ENCODE results near the gene TAF3. TPM values are rescaled to one million over a fixed set of nuclear protein-coding genes. Genes with fewer than 3 reads are reported as not detected.

Gene TAF3
- total RNA-seq, 2 donors from 2014 or later = 7.2 to 8.2 TPM

DNA sequence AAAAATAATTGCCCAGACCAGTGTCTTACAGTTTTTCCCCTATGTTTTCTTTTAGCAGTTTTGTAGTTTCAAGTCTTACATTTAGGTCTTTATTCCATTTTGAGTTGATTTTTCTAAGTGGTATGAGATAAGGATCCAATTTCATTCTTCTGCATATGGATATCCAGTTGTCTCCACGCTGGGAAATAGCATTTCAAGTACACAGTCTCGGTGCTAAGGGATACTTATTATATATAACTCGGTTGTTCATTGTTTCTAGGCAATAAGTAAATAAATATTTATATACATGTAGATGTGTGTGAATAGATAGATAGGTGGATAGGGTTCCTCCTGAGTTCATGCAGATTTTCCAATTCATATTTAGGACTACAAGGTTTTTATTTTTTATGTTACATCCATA is 16.0 kb downstream of the TAF3 start:
- TF ChIP-seq, protein P1, sequence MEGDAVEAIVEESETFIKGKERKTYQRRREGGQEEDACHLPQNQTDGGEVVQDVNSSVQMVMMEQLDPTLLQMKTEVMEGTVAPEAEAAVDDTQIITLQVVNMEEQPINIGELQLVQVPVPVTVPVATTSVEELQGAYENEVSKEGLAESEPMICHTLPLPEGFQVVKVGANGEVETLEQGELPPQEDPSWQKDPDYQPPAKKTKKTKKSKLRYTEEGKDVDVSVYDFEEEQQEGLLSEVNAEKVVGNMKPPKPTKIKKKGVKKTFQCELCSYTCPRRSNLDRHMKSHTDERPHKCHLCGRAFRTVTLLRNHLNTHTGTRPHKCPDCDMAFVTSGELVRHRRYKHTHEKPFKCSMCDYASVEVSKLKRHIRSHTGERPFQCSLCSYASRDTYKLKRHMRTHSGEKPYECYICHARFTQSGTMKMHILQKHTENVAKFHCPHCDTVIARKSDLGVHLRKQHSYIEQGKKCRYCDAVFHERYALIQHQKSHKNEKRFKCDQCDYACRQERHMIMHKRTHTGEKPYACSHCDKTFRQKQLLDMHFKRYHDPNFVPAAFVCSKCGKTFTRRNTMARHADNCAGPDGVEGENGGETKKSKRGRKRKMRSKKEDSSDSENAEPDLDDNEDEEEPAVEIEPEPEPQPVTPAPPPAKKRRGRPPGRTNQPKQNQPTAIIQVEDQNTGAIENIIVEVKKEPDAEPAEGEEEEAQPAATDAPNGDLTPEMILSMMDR (IDR thresholded peaks at IDR 0.05) = no peak
- ATAC-seq (ENCODE audit: insufficient number of reproducible peaks, low FRiP score, low read depth) (no peak), DNase-seq (ENCODE audit: low spot score) (no peak)
- no peaks in the 10 kb centered on the region for H3K36me3 ChIP-seq
- no peaks in the 10 kb centered on the region for H3K4me1 ChIP-seq (ENCODE audit: control insufficient read depth in 1 of 2, low read depth in 2 of 2)
- no peak overlapping the region for H3K4me3 ChIP-seq
- no peaks in the 10 kb centered on the region for H3K27me3 ChIP-seq (replicated peaks; ENCODE audit: insufficient read depth)
- no peak overlapping the region for H3K27ac ChIP-seq
- no peaks in the 10 kb centered on the region for H3K9me3 ChIP-seq

DNA sequence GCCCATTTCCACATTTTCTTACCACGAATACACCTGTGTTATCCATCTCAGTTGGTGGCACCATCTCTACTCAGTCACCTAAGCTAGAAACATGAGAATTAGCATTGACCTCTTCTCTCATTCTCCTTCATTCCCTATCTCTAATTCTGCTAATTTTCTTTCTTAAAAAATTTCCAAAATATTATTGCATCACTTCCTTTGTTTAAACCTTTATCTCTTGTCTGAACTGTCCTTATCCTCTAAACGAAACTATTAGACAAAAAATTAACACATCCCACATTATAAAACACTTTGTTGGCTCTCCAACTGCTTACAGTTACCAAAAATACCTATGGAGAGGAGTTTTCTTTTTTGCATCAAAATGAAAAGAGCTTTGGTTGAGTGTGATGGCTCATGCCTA is 18.3 kb downstream of the TAF3 start:
- Histone ChIP-seq H3K27me3 (replicated peaks; ENCODE audit: insufficient read depth) (no peaks in the 10 kb centered on the region), H3K9me3 (no peaks in the 10 kb centered on the region), H3K36me3 (no peaks in the 10 kb centered on the region), H3K4me1 (ENCODE audit: control insufficient read depth in 1 of 2, low read depth in 2 of 2) (no peaks in the 10 kb centered on the region), H3K27ac (no peak overlapping the region), H3K4me3 (no peak overlapping the region)
- no peak for DNase-seq (ENCODE audit: low spot score)
- no peak for ATAC-seq (ENCODE audit: insufficient number of reproducible peaks, low FRiP score, low read depth)
- TF ChIP-seq, protein P1 (IDR thresholded peaks at IDR 0.05) = no peak

DNA sequence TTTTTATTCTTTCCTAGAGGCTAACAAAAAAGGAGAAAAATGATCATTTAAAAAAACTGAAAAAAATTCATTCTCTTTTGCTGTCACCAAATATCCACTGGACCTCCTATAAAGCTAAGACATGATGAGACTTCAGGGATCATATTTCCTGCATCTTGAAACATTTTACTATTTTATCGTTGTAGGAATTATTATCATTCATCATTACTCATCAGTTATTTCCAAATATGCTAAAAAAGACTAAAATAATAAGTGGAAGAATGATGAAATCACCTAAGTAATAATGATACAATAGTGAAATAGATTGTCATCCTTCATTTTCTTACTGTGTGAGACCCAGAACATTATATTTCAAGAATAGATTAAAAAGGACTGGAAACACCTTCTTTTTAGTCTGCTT is 28.3 kb downstream of the TAF3 start:
- no peaks in the 10 kb centered on the region for H3K27me3 ChIP-seq (replicated peaks; ENCODE audit: insufficient read depth)
- DNase-seq (ENCODE audit: low spot score) = no peak
- H3K4me3 ChIP-seq = no peak overlapping the region
- H3K36me3 ChIP-seq = no peaks in the 10 kb centered on the region
- no peak for ATAC-seq (ENCODE audit: insufficient number of reproducible peaks, low FRiP score, low read depth)
- H3K4me1 ChIP-seq (ENCODE audit: control insufficient read depth in 1 of 2, low read depth in 2 of 2) = no peaks in the 10 kb centered on the region
- no peaks in the 10 kb centered on the region for H3K9me3 ChIP-seq
- TF ChIP-seq, protein P1 (IDR thresholded peaks at IDR 0.05) = no peak
- no peak overlapping the region for H3K27ac ChIP-seq

DNA sequence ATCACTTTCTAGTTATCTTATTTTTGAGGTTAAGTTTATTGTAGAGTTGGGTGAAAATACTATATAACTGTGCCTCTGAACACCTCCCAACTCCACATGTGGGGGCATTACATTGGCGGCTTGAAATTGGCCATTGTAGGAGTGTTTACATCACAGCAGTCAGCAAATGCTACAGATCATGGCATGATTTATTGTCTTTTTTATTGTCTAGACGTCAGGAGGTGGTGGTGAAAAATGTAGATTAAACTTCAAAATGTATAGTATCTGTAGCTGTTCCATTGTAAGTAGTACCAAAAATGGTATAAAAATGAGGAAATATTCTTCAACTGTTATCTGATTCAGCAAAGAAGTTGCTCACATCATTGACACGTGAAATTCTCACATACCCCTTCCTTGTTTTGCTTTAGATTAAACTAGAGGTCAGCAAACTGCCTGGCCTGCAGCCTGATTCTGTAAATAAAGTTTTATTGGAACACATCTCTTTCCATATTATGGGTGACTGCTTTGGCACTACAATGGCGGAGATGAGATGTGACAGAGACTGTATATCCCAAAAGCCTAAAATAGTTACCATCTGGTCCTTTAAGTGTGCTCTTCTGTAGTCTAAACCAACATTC is 35.0 kb downstream of the TAF3 start:
- H3K27ac ChIP-seq = no peak overlapping the region
- peaks cover 0 to 9% of the 10 kb centered on the region in 2 donors for H3K4me1 ChIP-seq (ENCODE audit: control insufficient read depth in 1 of 2, low read depth in 2 of 2)
- DNase-seq (ENCODE audit: low spot score) (no peak), ATAC-seq (ENCODE audit: insufficient number of reproducible peaks, low FRiP score, low read depth) (no peak)
- no peaks in the 10 kb centered on the region for H3K9me3 ChIP-seq
- TF ChIP-seq, protein P1 (IDR thresholded peaks at IDR 0.05) = no peak
- no peak overlapping the region for H3K4me3 ChIP-seq
- no peaks in the 10 kb centered on the region for H3K36me3 ChIP-seq
- H3K27me3 ChIP-seq (replicated peaks; ENCODE audit: insufficient read depth) = no peaks in the 10 kb centered on the region

DNA sequence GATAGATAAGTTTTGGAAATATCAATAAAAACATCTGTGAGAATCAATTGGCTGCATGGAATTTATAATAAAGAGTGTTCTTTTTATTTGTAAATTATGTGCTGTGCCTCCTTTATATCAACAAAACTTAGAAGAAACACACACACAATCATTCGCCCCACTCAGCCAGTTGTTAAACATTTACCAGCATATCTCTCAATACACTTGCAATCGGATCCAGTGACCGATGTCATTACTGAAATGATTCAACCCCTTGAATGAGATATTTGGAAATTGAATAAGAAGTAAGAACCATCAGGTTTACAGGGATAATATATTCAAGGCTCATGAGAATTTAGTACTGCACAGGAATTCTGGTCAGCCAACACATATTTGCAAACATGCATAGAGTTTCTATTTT is 35.6 kb downstream of the TAF3 start:
- DNase-seq (ENCODE audit: low spot score) (no peak), ATAC-seq (ENCODE audit: insufficient number of reproducible peaks, low FRiP score, low read depth) (no peak)
- TF ChIP-seq, protein P1 (IDR thresholded peaks at IDR 0.05) = no peak
- peaks cover 0 to 9% of the 10 kb centered on the region in 2 donors for H3K4me1 ChIP-seq (ENCODE audit: control insufficient read depth in 1 of 2, low read depth in 2 of 2)
- no peaks in the 10 kb centered on the region for H3K27me3 ChIP-seq (replicated peaks; ENCODE audit: insufficient read depth)
- no peak overlapping the region for H3K27ac ChIP-seq
- no peaks in the 10 kb centered on the region for H3K36me3 ChIP-seq
- H3K9me3 ChIP-seq = no peaks in the 10 kb centered on the region
- no peak overlapping the region for H3K4me3 ChIP-seq
